DMS79 (cell line): Measurements from ENCODE around the gene HCRTR2.
"Not testable (repeated sequence)": the region's sequence is repeated elsewhere in the genome, so short reads cannot be mapped to it uniquely, and the experiment has no call there.

Experiments
- DNase-seq: peaks from one replicate; lab custom pipeline; 2025; lab: John Stamatoyannopoulos, UW

Gene HCRTR2

DNA sequence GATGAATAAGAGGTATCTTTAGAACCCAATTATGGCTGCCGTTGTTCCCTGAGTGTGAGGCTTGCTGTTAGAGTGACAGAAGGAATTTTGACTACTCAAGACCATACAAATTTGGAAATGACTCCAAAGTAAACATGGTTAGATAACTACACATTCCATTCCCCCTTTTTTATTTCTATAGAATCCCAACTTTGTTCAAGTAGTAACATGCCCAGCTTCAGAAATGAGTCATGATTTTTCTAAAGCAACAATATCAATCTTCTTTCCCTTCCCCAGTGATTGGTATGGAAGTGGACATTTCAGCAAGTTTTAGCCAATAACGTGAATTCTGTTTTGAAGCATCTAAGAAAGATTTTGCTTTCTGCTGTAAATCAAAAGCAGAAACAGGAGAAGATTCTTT, 37.8 kb downstream of the HCRTR2 start:
- DNase-seq, result no peak

DNA sequence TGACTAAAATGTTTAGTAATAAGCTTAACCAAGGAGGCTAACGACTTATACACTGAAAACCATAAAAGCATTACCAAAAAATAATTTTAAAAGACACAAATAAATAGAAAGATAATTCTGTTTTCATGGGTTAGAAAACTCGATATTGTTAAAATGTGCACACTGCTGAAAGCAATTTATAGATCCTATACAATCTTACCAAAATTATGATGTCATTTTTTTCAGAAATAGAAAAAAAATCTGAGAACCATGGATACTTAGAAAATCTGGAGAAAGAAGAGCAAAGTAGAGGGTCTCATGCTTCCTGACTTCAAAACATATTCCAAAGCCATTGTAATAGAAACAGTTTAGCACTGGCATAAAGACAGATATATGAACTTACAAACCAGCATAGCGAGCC, 46.6 kb downstream of the HCRTR2 start:
- DNase-seq, result no peak

DNA sequence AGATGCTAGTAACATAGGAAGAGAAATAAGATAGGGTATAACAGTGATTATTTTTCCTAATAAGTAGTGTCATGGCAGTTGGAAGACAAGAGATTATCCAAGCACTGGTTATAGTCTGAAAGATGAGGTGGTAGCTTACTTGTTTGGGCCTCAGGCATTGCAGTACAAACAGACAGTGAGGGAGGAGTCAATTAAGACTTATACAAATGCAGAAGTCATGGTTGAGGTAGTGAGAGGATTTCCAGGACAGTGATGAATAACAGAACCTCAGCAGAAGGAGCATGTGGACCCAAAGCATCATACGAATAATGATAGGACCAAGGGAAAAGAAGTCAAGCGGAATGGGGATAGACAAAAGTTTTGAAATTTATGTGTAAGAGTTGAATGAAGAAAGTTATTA, 53.5 kb downstream of the HCRTR2 start:
- no peak for DNase-seq

DNA sequence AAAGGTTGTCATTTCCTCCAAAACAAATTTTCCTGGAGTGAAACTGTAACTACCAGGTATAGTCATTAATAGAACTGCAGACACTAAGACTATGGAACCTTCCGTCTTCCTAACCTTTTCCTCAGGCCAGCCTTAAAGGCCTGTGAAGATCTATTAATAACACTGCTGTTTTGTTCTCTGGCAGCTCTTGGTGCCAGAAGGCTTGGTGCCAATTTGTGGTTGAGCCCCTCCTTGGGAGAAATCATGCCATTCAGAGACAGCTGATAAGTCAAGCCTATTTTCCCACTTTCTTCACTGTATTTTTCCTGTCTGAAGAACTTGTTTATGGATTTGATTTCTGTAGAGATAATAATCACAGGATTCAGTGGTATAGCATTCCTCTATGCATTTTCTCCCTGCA, 64.8 kb downstream of the HCRTR2 start:
- peak; percentile 65 for DNase-seq

DNA sequence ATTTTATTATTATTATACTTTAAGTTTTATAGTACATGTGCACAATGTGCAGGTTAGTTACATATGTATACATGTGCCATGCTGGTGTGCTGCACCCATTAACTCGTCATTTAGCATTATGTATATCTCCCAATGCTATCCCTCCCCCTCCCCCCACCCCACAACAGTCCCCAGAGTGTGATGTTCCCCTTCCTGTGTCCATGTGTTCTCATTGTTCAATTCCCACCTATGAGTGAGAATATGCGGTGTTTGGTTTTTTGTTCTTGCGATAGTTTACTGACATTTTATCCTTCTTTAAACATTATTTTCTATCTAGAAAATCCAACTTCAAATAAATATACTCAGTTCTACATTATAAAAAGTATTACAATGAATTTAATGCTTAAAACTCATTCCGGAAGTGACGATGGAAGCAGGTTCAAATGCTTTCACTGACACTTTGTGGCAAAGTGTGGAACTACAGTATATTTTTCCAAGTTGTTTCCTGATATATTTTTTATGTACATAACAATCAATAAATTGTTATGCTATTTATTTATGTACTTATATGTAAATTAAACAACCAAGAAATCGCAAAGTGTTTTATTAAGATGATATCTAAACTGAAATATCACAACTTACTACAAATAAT, 66.8 kb downstream of the HCRTR2 start:
- not testable (repeated sequence) for DNase-seq

DNA sequence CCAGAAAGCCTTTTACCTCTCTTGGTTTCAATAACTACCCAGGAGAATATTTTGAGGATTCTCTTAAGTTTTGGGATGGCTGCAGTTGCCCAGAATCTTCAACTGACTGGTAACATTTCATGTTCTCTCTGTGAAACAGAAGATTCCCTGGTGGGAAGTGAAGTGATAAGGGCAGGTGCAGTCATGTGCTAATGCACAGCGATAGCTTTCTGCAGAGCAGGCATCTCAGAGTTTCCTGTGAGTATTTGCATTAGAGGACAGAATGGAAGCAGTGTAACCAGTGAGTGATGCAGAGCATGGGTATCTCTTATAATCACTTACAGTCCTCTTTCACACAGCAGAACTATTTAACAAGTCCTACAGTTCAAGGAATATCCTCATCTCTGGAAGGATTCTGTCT, 76.1 kb downstream of the HCRTR2 start:
- no peak for DNase-seq

- DNase-seq, result no peak
Measured at GRCh38 chr6:55255113-55255512, 80.8 kb downstream of the HCRTR2 start.

GRCh38 chr6:55260181-55260580, 85.9 kb downstream of the HCRTR2 start:
- DNase-seq, result no peak

- DNase-seq, result no peak
Measured at GRCh38 chr6:55265409-55266114, 91.2 kb downstream of the HCRTR2 start.

DNA sequence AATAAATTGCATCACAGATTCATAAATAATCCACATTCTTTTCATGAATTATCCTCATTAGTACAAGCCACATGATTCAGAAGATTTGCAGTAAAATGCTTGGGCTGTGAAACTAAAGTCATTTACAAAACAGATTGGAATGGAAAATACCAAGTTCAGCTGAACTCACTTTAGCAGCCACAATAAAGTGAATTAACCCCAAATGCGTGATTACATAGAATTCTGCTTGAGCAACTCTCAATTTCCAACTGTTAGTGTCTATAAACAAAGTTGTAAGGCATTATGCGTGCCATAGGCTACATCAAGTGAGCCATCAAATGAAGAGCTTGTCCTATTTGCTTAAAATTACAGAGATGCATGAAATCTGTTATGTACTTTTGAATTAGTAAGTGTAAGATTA, 92.6 kb downstream of the HCRTR2 start:
- DNase-seq, result no peak

DNA sequence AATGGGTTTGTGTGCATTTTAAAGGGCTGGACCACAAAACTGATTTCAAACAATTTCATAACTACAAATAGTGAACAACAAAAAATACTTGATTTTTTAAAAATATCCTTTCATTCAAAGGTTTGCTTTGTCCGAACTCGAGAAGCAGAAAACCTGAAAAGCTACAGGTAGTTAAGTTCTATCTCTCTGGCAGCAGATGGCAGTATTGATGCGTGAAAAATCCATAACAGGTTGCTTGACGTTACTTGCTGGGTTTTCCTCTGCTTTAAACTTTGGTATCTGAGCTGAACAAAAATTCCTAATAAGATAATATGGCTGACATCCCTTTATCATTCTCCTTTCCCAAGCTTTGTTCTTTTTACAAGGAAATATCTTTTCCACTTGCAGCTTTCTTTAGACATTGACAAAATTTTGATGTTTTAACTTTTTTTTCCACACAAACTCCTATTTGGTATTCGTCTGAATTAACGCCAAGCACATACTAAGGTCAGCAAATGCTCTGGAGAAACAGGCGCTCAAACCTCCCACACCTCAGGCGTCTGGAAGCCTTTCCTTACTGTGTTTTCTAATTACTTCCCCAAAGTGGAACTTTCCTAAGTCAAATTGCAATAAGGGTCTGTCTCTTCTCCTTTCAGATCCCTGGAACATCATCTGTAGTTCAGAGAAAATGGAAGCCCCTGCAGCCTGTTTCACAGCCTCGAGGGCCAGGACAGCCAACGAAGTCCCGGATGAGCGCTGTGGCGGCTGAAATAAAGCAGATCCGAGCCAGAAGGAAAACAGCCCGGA, 102.6 kb downstream of the HCRTR2 start:
- peak; percentile 45 for DNase-seq

DNA sequence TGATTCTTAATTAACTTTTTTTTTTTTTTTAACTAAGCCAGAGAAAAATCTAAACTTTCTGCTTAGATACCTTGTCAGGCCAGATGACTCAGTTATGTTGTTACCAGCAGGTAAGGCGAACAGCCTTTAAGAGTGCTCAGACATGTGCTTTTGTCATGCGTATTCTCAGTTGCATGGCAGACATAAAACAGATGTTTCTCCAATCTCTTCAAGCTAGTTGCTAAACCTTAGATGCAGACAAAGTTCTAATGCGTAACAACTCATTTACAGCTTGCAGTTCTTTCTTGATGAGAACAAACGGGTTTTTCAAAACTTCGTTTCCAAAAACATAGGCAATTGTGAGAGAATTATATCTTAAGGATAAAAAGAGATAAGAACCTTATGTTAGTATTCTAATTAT, 103.3 kb downstream of the HCRTR2 start:
- DNase-seq, result no peak

- DNase-seq, result no peak
Measured at GRCh38 chr6:55281215-55281614, 106.9 kb downstream of the HCRTR2 start.

- DNase-seq, result no peak
Measured at GRCh38 chr6:55282115-55282514, 107.8 kb downstream of the HCRTR2 start.

DNA sequence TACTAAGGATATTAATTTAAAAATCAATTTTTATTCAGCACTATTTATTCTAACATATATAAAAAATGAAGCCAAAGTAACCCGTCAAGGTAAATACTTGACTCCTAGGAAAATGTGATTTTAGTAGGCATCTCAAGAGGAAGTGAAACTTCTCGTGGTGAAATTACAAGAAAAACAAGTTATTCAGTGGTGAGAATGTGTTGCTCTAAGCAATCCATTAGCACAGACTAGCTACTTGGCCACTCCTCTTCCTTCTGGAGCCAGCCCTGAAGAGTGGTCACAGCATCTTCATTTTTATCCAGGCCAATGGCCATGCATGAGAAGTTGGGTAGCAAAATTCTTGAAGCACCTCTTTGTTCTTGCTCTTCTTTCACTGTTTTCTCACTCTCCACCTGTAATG, 112.5 kb downstream of the HCRTR2 start:
- DNase-seq, result no peak

- DNase-seq, result no peak
Measured at GRCh38 chr6:55290736-55291135, 116.4 kb downstream of the HCRTR2 start.

DNA sequence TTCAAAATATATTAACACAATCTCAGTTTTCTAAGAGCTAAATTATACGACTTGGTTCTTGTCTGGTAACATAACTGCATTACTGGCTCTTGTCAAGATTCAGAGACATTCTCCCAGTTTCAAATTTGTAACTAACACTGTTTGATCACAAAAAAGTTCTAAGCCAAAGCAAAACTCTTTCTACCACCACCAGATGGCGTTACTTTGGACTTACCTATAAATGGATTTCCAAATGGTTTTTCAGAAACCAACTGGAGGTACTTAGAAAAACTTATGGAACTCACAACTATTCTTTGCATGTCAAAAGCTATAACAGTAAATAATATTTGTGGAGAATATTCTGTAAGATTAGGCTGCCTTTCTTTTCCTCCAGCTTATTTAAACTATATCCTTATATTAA, 118.8 kb downstream of the HCRTR2 start:
- no peak for DNase-seq

GRCh38 chr6:55297214-55297613, 122.9 kb downstream of the HCRTR2 start:
- DNase-seq, result not testable (repeated sequence)

GRCh38 chr6:55299286-55299985, 125.1 kb downstream of the HCRTR2 start:
- peak; percentile 57 for DNase-seq

GRCh38 chr6:55304747-55305146, 130.4 kb downstream of the HCRTR2 start:
- DNase-seq, result no peak

DNA sequence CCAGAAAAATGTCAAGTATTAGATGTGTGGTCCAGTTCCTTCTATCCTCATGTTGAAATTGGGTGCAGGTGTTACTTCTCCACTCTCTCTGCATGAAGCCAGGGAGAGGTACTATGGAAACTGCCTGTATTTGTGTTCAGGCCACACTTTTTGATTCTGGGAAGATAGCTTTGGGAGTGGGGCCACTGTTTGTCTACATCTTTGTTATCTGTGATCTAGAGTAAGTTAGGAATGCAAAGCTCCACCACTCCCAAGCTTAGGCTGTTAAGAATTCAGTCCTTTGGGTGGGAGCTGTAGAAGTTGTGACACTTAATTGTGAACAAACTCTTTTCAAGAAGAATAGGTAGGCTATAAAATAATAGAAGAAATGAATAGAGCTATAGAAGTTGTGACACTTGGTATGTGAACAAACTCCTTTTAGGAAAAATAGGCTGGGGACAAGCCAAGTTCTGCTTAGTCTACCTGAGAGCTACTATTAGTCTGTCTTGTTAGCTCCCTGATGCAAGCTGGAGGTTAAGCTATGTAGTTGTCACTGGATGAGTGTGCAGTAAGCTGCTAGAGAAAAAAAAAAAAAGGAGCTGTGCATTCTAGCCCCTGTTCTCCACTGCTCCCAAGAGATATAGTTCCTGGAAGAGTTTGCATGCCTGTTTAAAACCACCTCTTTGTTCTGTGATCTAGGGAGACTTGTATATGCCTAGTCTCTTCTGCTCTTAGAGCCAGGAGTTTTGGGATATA, 145.8 kb downstream of the HCRTR2 start:
- no peak for DNase-seq

DNA sequence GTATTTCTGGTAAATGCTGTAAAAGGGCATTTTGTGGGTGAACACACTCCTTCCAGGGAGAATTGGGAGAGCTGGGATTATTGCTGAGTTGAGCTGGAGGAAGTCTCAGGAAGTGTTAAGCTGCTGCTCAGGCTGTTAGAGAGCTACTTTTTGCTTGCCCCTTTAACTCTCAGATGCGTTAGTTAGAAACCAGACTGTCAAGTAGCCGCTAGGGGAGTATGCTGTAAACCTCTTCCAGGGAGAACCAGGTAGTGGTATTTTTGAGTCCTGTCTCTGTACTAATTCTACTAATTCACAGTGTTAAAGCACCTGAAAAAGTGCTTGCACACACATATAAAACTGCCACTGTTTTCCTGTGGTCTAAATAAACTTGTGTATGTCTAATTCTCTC, 146.4 kb downstream of the HCRTR2 start:
- DNase-seq, result no peak
